Measurements from ENCODE around the gene MMP11.

- TF ChIP-seq CTCF (IDR thresholded peaks at IDR 0.05; ENCODE audit: low read depth, low read length) (no peak), EZH2phosphoT487 (IDR thresholded peaks at IDR 0.05; ENCODE audit: low read depth) (no peak)
These were observed 16.9 kb upstream of the MMP11 start for GRCh38 chr22:23755711-23756110.
